H9 (cell line): ENCODE data around the gene GBGT1. TPM values are rescaled to one million over a fixed set of nuclear protein-coding genes. Genes with fewer than 3 reads are reported as not detected.

Experiments
- DNase-seq: peaks from one replicate; pipeline ENCODE4 v3.0.0-alpha.2; 2017
- H2AFZ ChIP-seq: one replicate; pipeline ENCODE4 v1.6.1; 2013; ENCODE audit warnings: mild to moderate bottlenecking, low read length, control low read depth, moderate library complexity
- H2AK5ac ChIP-seq: 2 replicates; pipeline ENCODE4 v1.6.1; 2013; ENCODE audit warnings: low read length, control low read depth, mixed read lengths; ENCODE audit not compliant: insufficient read length
- H2BK120ac ChIP-seq: one replicate; pipeline ENCODE4 v1.6.1; 2013; ENCODE audit warnings: low read depth, mild to moderate bottlenecking, low read length, control low read depth, inconsistent platforms; ENCODE audit not compliant: poor library complexity, severe bottlenecking
- H2BK12ac ChIP-seq: 2 replicates; pipeline ENCODE4 v1.6.1; 2013; ENCODE audit warnings: low read length, control low read depth, mixed read lengths, low read depth; ENCODE audit not compliant: insufficient read length
- H2BK15ac ChIP-seq: 2 replicates; pipeline ENCODE4 v1.6.1; 2013; ENCODE audit warnings: low read depth, low read length, control low read depth
- H2BK20ac ChIP-seq: one replicate; pipeline ENCODE4 v1.6.1; 2013; ENCODE audit warnings: low read depth, mild to moderate bottlenecking, low read length, control low read depth, inconsistent platforms; ENCODE audit not compliant: poor library complexity, severe bottlenecking
- H2BK5ac ChIP-seq: 2 replicates; pipeline ENCODE4 v1.6.1; 2013; ENCODE audit warnings: low read length, control low read depth, mixed read lengths; ENCODE audit not compliant: insufficient read length
- H3K14ac ChIP-seq: 2 replicates; pipeline ENCODE4 v1.6.1; 2013; ENCODE audit warnings: low read length, control low read depth; ENCODE audit not compliant: insufficient read depth
- H3K18ac ChIP-seq: 2 replicates; pipeline ENCODE4 v1.6.1; 2013; ENCODE audit warnings: low read depth, mild to moderate bottlenecking, mixed read lengths, low read length, control low read depth; ENCODE audit not compliant: insufficient read length
- H3K23ac ChIP-seq: 2 replicates; pipeline ENCODE4 v1.6.1; 2013; ENCODE audit warnings: low read length, control low read depth, mixed read lengths, low read depth; ENCODE audit not compliant: insufficient read length
- H3K23me2 ChIP-seq: 2 replicates; pipeline ENCODE4 v1.6.1; 2013; ENCODE audit warnings: low read depth, mild to moderate bottlenecking, mixed read lengths, low read length, control low read depth; ENCODE audit not compliant: insufficient read length, poor library complexity, severe bottlenecking
- H3K27ac ChIP-seq: 2 replicates; pipeline ENCODE4 v1.5.1; 2013; ENCODE audit warnings: low read length, control low read depth, mixed read lengths, low read depth; ENCODE audit not compliant: insufficient read length
- H3K27me3 ChIP-seq: 2 replicates; pipeline ENCODE4 v1.6.1; 2013; ENCODE audit warnings: low read length, control low read depth, inconsistent platforms; ENCODE audit not compliant: insufficient read depth
- H3K4ac ChIP-seq: 2 replicates; pipeline ENCODE4 v1.6.1; 2013; ENCODE audit warnings: low read depth, mild to moderate bottlenecking, control low read depth, inconsistent platforms, low read length, moderate library complexity
- H3K4me1 ChIP-seq: 2 replicates; pipeline ENCODE4 v1.6.1; 2013; ENCODE audit warnings: low read length, control low read depth, inconsistent platforms; ENCODE audit not compliant: insufficient read depth
- H3K4me2 ChIP-seq: 2 replicates; pipeline ENCODE4 v1.6.1; 2013; ENCODE audit warnings: low read length, control low read depth, mixed read lengths; ENCODE audit not compliant: insufficient read length, insufficient read depth
- H3K56ac ChIP-seq: 2 replicates; pipeline ENCODE4 v1.6.1; 2013; ENCODE audit warnings: low read depth, mild to moderate bottlenecking, mixed read lengths, low read length, control low read depth; ENCODE audit not compliant: insufficient read length
- H3K79me1 ChIP-seq: 2 replicates; pipeline ENCODE4 v1.6.1; 2013; ENCODE audit warnings: low read depth, mild to moderate bottlenecking, moderate library complexity, low read length, control low read depth, inconsistent platforms; ENCODE audit not compliant: insufficient read depth, poor library complexity, severe bottlenecking
- H3K79me2 ChIP-seq: 2 replicates; pipeline ENCODE4 v1.6.1; 2013; ENCODE audit warnings: low read length, control low read depth, inconsistent platforms; ENCODE audit not compliant: insufficient read depth
- H3K9ac ChIP-seq: 2 replicates; pipeline ENCODE4 v1.6.1; 2013; ENCODE audit warnings: low read length, control low read depth, mixed read lengths; ENCODE audit not compliant: insufficient read length; ENCODE audit errors: extremely low read depth
- H3K9me3 ChIP-seq: one replicate; pipeline ENCODE4 v1.6.1; 2013; ENCODE audit warnings: low read depth, low read length, inconsistent platforms; ENCODE audit not compliant: control insufficient read depth
- H3T11ph ChIP-seq: one replicate; pipeline ENCODE4 v1.6.1; 2013; ENCODE audit warnings: mild to moderate bottlenecking, low read length, control low read depth, inconsistent platforms
- H4K20me1 ChIP-seq: one replicate; pipeline ENCODE4 v1.6.1; 2013; ENCODE audit not compliant: control insufficient read depth, insufficient read length, insufficient read depth
- H4K5ac ChIP-seq: 2 replicates; pipeline ENCODE4 v1.6.1; 2013; ENCODE audit warnings: low read depth, mild to moderate bottlenecking, mixed read lengths, low read length, control low read depth; ENCODE audit not compliant: insufficient read length
- H4K8ac ChIP-seq: replicated peaks from 2 replicates; pipeline ENCODE4 v1.6.1; 2013; ENCODE audit warnings: low read length, control low read depth, mixed read lengths, low read depth; ENCODE audit not compliant: insufficient read length
- H4K91ac ChIP-seq: 2 replicates; pipeline ENCODE4 v1.6.1; 2013; ENCODE audit warnings: low read depth, mild to moderate bottlenecking, moderate library complexity, mixed read lengths, low read length, control low read depth; ENCODE audit not compliant: insufficient read length
- H3K27ac Mint-ChIP-seq, 3 experiments: 2 replicates in 2 of 3; 3 replicates in 1 of 3; pipeline ENCODE4 v1.8.0; 2020 to 2021; ENCODE audit warnings: mixed read lengths in 3 of 3, mild to moderate bottlenecking in 1 of 3, moderate library complexity in 1 of 3
- H3K27me3 Mint-ChIP-seq: 2 replicates; pipeline ENCODE4 v1.8.0; 2021; ENCODE audit warnings: low read depth, mild to moderate bottlenecking, moderate library complexity, mixed read lengths
- H3K36me3 Mint-ChIP-seq, 3 experiments: 2 replicates in 2 of 3; 3 replicates in 1 of 3; pipeline ENCODE4 v1.8.0; 2020 to 2021; ENCODE audit warnings: low read depth in 3 of 3, mixed read lengths in 3 of 3; ENCODE audit not compliant: insufficient read depth in 1 of 3
- H3K4me1 Mint-ChIP-seq, 2 experiments: 2 replicates each; pipeline ENCODE4 v1.8.0; 2020; ENCODE audit warnings: mixed read lengths in 2 of 2
- H3K4me3 Mint-ChIP-seq, 2 experiments: 2 replicates in 1 of 2; 3 replicates in 1 of 2; pipeline ENCODE4 v1.8.0; 2020 to 2021; ENCODE audit warnings: mild to moderate bottlenecking in 2 of 2, mixed read lengths in 2 of 2, moderate library complexity in 1 of 2
- H3K9me3 Mint-ChIP-seq, 2 experiments: 2 replicates in 1 of 2; 3 replicates in 1 of 2; pipeline ENCODE4 v1.8.0; 2020; ENCODE audit warnings: mild to moderate bottlenecking in 2 of 2, mixed read lengths in 2 of 2, moderate library complexity in 1 of 2
- WGBS: extraction: QIAGEN DNeasy Blood & Tissue Kit; methylation state at CpG from one replicate; pipeline ENCODE4 v1.1.7; 2013; ENCODE audit warnings: missing lambda C conversion rate, low lambda C conversion rate, mixed read lengths; ENCODE audit not compliant: insufficient read length; ENCODE audit errors: extremely low coverage; 5-methylcytosine and 5-hydroxymethylcytosine counted together
- total RNA-seq: library from RNA; stranded (reverse); gene quantifications from 2 replicates; pipeline ENCODE4 v1.2.1, GENCODE V29; 2021
- TF ChIP-seq, protein P1 (sequence below): fragments of 200-600 bp; sonication (generic); conservative IDR thresholded peaks from 3 replicates; pipeline ENCODE4 v1.8.0; 2021; ENCODE audit warnings: antibody characterized with exemption, mild to moderate bottlenecking

The GBGT1 gene
- total RNA-seq, 1 experiment from 2014 or later = 9.3 TPM

DNA sequence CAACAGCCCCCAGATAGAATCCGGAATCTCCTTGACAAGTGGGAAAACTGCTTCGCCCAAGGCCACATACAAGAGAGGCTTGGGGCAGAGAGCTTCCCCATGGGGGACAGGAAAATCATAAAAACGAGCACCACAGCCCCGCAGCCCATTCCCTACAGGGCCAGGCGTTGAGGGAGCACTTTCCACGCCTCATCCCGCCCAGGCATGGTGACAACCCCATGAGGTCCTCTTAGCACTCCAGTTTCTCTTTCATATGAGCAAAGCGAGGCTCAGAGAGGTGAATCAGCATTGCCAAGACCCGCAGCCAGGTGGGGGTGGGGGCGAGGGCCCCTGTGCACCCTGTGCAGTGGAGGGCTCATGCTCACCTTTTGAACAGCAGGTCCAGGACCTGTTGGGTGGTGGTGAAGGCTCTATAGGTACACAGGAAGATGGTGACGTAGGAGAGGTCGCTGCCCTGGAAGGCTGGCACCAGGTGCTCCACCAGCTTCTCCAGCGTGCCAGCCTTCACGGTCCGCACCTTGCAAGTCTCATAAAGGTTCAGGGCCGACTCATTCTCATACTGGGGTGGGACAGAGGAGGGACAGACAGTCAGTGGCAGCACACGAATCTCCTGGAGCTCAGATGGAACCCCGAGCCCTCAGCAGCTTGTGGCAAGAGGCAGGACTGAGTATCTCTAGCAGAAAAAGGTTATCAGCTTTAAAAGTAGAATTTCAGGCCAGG lies 53.6 kb downstream of the GBGT1 start:
- no CpG with 5 or more reads among the region's 18 CpGs for WGBS
- TF ChIP-seq, protein P1, sequence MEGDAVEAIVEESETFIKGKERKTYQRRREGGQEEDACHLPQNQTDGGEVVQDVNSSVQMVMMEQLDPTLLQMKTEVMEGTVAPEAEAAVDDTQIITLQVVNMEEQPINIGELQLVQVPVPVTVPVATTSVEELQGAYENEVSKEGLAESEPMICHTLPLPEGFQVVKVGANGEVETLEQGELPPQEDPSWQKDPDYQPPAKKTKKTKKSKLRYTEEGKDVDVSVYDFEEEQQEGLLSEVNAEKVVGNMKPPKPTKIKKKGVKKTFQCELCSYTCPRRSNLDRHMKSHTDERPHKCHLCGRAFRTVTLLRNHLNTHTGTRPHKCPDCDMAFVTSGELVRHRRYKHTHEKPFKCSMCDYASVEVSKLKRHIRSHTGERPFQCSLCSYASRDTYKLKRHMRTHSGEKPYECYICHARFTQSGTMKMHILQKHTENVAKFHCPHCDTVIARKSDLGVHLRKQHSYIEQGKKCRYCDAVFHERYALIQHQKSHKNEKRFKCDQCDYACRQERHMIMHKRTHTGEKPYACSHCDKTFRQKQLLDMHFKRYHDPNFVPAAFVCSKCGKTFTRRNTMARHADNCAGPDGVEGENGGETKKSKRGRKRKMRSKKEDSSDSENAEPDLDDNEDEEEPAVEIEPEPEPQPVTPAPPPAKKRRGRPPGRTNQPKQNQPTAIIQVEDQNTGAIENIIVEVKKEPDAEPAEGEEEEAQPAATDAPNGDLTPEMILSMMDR = no peak
- H3K79me1 ChIP-seq = no peaks in the 10 kb centered on the region
- H3K27me3 Mint-ChIP-seq = no peaks in the 10 kb centered on the region
- H3K4ac ChIP-seq = no peak overlapping the region
- H3K27ac Mint-ChIP-seq = no peak overlapping the region
- no peak overlapping the region for H2BK120ac ChIP-seq
- no peak overlapping the region for H3K56ac ChIP-seq
- no peak overlapping the region for H3K4me3 Mint-ChIP-seq
- no peaks in the 10 kb centered on the region for H3K79me2 ChIP-seq
- no peak overlapping the region for H4K91ac ChIP-seq
- no peak overlapping the region for H3K9ac ChIP-seq
- H3K4me2 ChIP-seq = no peak overlapping the region
- H3K18ac ChIP-seq = no peak overlapping the region
- no peak overlapping the region for H2BK15ac ChIP-seq
- no peak overlapping the region for H2BK20ac ChIP-seq
- no peak overlapping the region for H2AFZ ChIP-seq
- H3K27me3 ChIP-seq = no peaks in the 10 kb centered on the region
- peaks cover 12 to 32% (median 29%) of the 10 kb centered on the region in 3 experiments; a peak in 6 of 7 replicates for H3K36me3 Mint-ChIP-seq
- H3K4me1 Mint-ChIP-seq = peaks cover 4 to 18% of the 10 kb centered on the region in 2 experiments; a peak in 2 of 4 replicates
- no peak overlapping the region for H3K23ac ChIP-seq
- H3T11ph ChIP-seq = no peak overlapping the region
- no peak for DNase-seq
- H2AK5ac ChIP-seq = no peak overlapping the region
- no peak overlapping the region for H3K27ac ChIP-seq
- no peaks in the 10 kb centered on the region for H3K23me2 ChIP-seq
- no peak overlapping the region for H3K14ac ChIP-seq
- H2BK5ac ChIP-seq = no peak overlapping the region
- H4K5ac ChIP-seq = no peak overlapping the region
- H4K20me1 ChIP-seq = no peaks in the 10 kb centered on the region
- no peaks in the 10 kb centered on the region for H3K9me3 ChIP-seq
- H3K4me1 ChIP-seq = no peaks in the 10 kb centered on the region
- no peaks in the 10 kb centered on the region for H3K9me3 Mint-ChIP-seq
- H4K8ac ChIP-seq = no peak overlapping the region
- H2BK12ac ChIP-seq = no peak overlapping the region
